ENCODE data around the gene CFAP74. TPM values are rescaled to one million over a fixed set of nuclear protein-coding genes. Genes with fewer than 3 reads are reported as not detected.

CFAP74 gene
- total RNA-seq, 2 donors from 2014 or later: 9.1 TPM; not detected in 1

- no peak for DNase-seq (ENCODE audit: low spot score)
- H3K27me3 ChIP-seq (replicated peaks; ENCODE audit: insufficient read depth): no peaks in the 10 kb centered on the region
- no peaks in the 10 kb centered on the region for H3K36me3 ChIP-seq
- no peaks in the 10 kb centered on the region for H3K4me1 ChIP-seq (replicated peaks)
- intact Hi-C loops (cut with DNase I): no loop called here
- TF ChIP-seq CTCF (IDR thresholded peaks at IDR 0.05): no peak
- TF ChIP-seq POLR2A (IDR thresholded peaks at IDR 0.05): no peak
- TF ChIP-seq POLR2AphosphoS5 (IDR thresholded peaks at IDR 0.05): no peak
- H3K4me3 ChIP-seq: no peak overlapping the region
- WGBS: 94% methylated on average over 7 of the region's 7 CpGs
- H3K27ac ChIP-seq: no peak overlapping the region
- no peaks in the 10 kb centered on the region for H3K9me3 ChIP-seq
Observed at GRCh38 chr1:1874901-1875300, 128.7 kb downstream of the CFAP74 start.

- no peak overlapping the region for H3K27ac ChIP-seq
- no peaks in the 10 kb centered on the region for H3K9me3 ChIP-seq
- no peaks in the 10 kb centered on the region for H3K27me3 ChIP-seq (replicated peaks; ENCODE audit: insufficient read depth)
- intact Hi-C loops (cut with DNase I): no loop called here
- H3K4me3 ChIP-seq: no peak overlapping the region
- H3K4me1 ChIP-seq (replicated peaks): no peaks in the 10 kb centered on the region
- peak; percentile 33 for DNase-seq (ENCODE audit: low spot score)
- 56% methylated on average over 2 of the region's 2 CpGs for WGBS
- no peaks in the 10 kb centered on the region for H3K36me3 ChIP-seq
- TF ChIP-seq CTCF (IDR thresholded peaks at IDR 0.05): no peak
- no peak for TF ChIP-seq POLR2AphosphoS5 (IDR thresholded peaks at IDR 0.05)
- TF ChIP-seq POLR2A (IDR thresholded peaks at IDR 0.05): no peak
Observed at GRCh38 chr1:1873186-1873585, 130.4 kb downstream of the CFAP74 start.

- intact Hi-C loops (cut with DNase I): no loop called here
- H3K4me3 ChIP-seq: no peak overlapping the region
- H3K27me3 ChIP-seq (replicated peaks; ENCODE audit: insufficient read depth): no peaks in the 10 kb centered on the region
- H3K9me3 ChIP-seq: no peaks in the 10 kb centered on the region
- H3K4me1 ChIP-seq (replicated peaks): no peaks in the 10 kb centered on the region
- DNase-seq (ENCODE audit: low spot score): no peak
- H3K36me3 ChIP-seq: no peaks in the 10 kb centered on the region
- H3K27ac ChIP-seq: no peak overlapping the region
- 83% methylated on average over 11 of the region's 11 CpGs for WGBS
- no peak for TF ChIP-seq POLR2A (IDR thresholded peaks at IDR 0.05)
- no peak for TF ChIP-seq CTCF (IDR thresholded peaks at IDR 0.05)
- TF ChIP-seq POLR2AphosphoS5 (IDR thresholded peaks at IDR 0.05): no peak
Observed at GRCh38 chr1:1872329-1872994, 131.1 kb downstream of the CFAP74 start.

Other genes starting within 250 kb of the CFAP74 start
- gene NADK, start 225.3 kb downstream of the CFAP74 start, total RNA-seq: 10 to 100 TPM; 64.5 to 91.1 TPM
- 100 to 1,000 TPM; 163 to 233 TPM for gene GNB1, start 112.7 kb downstream of the CFAP74 start, total RNA-seq
- gene CALML6, start 88.5 kb downstream of the CFAP74 start, total RNA-seq: under 1 TPM; 0.18 to 0.28 TPM
- gene TMEM52, start 84.5 kb downstream of the CFAP74 start, total RNA-seq: 10 to 100 TPM in 1 of 2 donors, 1 to 10 TPM in 1; 7.8 to 43.3 TPM
- gene GABRD, start 15.6 kb upstream of the CFAP74 start, total RNA-seq: 1 to 10 TPM in 1 of 2 donors, under 1 TPM in 1; 0.32 to 7.6 TPM
- 10 to 100 TPM; 34.5 to 46.7 TPM for gene PRKCZ, start 46.6 kb upstream of the CFAP74 start, total RNA-seq
- 10 to 100 TPM; 55.9 to 70.4 TPM for gene FAAP20, start 191.0 kb upstream of the CFAP74 start, total RNA-seq
- gene SKI, start 224.5 kb upstream of the CFAP74 start, total RNA-seq: 100 to 1,000 TPM in 1 of 2 donors, 10 to 100 TPM in 1; 46.2 to 114 TPM